GM19043 (cell line): Measurements from ENCODE around the gene SV2B.

Source experiments
- ATAC-seq: cut with Tn5 transposase; IDR thresholded peaks from one replicate; pipeline ENCODE4 v1.9.1; 2021; ENCODE audit warnings: low read depth; ENCODE audit not compliant: unreplicated experiment

SV2B gene

GRCh38 chr15:91224755-91225380 is 124.8 kb downstream of the SV2B start:
- ATAC-seq: no peak

DNA sequence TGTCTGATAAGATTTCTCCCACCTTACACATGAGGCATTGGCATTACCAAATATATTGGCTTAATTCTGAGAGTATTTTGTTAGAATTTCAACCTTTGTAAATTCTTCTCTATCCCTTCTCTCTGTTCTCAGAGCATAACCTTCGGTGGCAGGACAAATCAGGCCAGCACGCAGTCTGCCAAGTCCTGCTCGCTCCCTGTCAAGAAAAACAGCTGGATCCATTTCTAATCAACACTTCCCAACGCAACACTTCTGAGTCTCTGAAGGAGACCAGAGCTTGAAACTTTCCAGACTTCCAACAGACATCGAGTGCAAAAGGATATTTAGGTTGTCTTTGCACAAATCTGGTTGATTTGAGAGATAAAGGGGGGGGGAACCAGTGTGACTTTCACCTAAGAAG is 125.7 kb downstream of the SV2B start:
- no peak for ATAC-seq

GRCh38 chr15:91227117-91227516 is 127.1 kb downstream of the SV2B start:
- no peak for ATAC-seq

DNA sequence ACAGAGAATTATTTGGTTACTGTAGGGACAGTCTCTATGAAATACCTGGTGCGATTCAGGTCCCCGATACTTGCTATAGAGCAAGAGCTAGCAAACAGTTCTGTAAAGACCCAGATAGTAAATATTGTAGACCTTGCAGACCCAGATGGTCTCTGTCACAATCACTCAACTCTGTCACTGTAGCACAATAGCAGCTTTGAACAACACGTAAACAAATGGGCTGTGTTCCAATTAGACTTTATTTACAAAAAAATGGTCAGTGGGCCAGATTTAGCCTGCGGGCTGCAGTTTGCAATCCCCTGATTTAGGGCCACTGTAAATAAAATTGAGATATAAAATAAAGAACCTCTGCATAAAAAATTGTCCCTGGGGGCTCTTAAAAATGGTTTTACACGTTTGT is 127.7 kb downstream of the SV2B start:
- ATAC-seq: no peak

GRCh38 chr15:91228383-91228782 is 128.3 kb downstream of the SV2B start:
- ATAC-seq: no peak

- no peak for ATAC-seq
These were observed 128.8 kb downstream of the SV2B start for GRCh38 chr15:91228890-91229289.

DNA sequence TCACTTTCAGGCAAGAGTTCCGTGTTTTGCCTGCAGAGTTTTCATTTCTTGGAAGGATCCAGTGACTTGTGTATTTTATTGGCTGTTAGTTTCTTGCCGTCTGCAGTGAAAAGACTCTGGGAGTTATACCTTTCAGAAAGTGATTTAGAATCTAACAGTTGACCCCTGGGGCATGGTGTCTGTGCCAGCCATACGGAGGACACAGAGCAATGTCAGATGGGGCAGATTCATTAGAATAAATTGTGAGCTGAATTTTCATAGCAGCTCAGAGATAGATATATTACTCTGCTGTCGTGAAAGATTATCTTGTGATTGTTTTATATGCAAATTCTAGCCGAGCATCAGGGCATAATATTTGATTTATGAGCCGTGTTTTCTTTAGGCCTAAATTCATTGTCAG is 131.6 kb downstream of the SV2B start:
- ATAC-seq: no peak

DNA sequence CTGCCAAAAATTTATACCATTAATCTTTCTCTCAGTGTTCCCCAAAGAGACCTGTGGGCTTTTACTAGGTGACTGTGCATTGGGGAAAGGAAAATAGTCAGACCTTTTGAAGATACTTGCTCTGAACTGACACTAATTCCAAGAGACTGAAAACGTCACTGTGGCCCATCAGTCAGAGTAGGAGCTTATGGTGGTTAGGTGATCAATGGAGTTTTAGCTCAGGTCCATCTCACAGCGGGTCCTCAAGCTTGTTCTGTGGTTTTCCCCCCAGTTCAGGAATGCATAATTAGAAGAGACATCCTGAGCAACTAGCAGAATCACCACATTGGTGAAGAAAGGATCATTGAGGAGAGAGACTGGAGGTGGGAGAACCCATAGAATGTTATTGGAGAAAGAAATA is 134.7 kb downstream of the SV2B start:
- no peak for ATAC-seq

- no peak for ATAC-seq
These were observed 135.3 kb downstream of the SV2B start for GRCh38 chr15:91235376-91235775.

DNA sequence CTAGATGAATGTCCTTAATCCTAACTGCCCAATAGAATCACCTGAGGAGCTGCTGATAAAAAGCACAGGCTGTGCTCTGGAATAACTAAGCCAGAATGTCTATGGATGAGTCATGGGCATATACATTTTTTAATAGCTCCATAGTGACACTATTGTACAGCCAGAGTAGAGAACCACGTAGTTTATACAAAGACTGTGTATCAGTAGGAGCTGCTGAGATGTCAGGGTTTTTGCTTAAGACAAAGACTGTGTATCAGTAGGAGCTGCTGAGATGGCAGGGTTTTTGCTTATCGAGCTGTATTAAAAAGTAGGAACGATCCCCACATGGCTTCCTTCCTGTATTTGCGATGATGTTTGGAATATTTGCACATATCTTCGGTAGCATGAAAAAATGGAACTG is 137.4 kb downstream of the SV2B start:
- no peak for ATAC-seq

DNA sequence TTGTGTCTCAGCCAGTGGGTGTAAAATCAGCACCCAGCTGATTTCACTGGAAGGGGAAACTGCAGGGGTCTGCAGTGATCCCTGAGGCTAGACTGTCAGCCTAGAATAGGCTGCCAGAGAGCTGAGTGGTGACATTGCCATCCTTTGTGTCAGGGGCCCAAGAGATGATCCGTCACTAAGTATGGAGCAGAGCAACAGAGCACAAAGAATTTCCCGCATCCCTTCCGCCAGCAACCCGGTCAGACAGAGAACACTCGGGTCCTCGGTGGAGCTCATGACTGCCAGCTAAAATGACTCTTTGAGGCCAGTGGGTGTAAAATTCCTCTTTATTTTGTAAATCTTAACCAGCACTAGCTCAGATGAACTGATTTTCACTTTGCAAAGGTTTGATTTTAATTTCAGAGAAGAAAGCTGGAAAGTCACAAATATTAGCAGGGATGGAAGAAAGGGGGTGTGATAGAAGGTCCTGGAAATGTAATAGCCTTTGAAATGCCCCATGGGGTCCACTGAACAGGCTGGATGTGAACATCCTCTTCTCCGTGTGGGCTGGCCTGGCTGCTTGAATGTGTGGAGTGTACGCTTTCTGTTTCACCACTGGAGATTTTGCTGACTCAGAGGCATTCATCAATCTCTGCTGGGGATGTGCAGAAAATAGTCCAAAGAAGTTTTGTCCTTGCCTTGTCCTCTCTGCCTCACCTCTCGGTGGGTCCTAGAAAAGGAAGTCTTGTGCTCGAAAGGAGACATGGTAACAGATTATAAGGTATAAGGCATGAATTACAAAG is 138.8 kb downstream of the SV2B start:
- ATAC-seq: no peak

- no peak for ATAC-seq
These were observed 143.8 kb downstream of the SV2B start for GRCh38 chr15:91243826-91244225.

DNA sequence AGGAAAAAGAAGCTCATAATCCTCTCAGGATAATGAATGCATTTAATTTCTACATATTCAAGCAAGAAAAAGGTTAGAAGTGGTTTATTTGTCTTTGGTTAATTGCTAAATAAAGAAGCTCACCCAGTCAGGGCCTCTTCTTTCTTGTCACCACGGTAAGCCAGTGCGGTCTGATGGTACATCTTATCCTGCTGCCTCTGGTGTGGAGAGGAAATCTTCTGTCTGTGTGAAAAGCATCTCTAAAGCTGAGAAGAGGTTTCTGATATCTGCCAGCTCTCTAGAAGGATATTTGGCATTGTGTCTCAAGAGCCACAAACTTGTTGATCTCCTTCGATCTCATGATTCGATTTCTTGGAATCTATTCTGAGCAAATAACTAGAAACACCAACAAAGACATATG is 144.9 kb downstream of the SV2B start:
- no peak for ATAC-seq

DNA sequence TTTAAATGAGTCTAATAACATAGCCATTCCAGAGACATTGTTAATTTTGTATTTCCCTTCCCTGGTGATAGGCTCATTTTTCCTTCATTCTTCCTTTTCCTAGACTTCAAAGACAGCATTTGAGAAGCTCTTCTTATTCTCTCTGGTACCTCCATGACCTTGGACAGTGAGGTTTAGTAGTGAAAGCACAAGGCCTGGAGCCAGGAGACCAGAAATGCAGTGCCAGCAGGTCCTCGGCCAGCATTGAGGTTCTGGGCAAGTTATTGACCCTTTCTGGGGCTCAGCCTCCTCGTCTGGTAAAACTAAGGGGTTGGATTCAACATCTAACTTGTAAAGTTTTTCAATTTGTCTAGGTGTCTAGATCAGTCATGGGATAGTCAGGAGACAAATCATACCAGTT is 146.9 kb downstream of the SV2B start:
- no peak for ATAC-seq

DNA sequence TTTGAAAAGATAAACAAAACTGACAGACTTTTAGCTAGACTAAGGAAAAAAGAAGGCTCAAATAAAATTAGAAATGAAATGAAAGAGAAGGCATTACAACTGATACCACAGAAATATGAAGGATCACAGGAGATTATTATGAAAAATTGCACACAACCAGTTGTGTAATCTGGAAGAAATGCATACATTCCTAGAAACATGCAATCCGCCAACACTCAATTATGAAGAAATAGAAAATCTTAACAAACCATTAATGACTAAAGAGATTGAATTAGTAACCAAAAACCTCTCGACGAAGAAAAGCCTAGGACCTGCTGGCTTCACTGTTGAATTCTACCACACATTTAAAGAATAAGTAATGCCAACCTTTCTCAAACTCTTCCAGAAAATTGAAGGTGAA is 149.5 kb downstream of the SV2B start:
- no peak for ATAC-seq

DNA sequence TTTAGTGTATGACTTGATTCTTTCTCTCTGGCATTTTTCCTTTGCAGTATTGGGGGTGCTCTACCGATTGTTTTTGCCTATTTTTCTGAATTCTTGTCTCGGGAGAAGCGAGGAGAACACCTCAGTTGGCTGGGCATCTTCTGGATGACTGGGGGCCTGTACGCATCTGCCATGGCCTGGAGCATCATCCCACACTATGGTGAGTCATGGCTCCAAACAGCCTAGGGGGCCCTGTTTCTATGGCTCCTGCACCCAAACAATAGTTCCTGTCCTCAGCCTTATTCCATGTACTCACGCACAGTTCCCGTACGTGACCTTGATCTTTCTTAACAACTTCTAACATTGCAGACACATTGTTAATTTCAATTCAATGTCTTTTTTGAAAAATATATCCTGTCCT is 152.3 kb downstream of the SV2B start:
- no peak for ATAC-seq

GRCh38 chr15:91252756-91253155 is 152.7 kb downstream of the SV2B start:
- ATAC-seq: no peak

DNA sequence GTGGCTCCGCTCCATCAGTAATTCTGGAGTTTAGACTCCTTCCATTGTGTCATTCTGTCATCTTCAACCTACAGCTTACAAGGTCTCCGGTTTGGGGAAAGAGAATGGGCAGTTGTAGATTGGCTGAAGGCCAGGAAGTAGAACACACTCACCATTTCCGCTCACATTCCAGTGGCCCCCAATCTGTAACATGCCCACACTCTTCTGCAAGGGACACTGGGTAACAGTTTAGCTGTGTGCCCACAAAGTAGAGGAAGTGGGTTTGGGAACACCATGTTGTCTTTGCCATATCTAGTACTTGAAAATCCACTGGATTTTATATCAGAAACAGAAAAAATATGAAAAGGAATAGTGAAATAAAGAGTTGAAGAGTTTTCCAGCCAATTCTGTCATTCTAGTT is 153.5 kb downstream of the SV2B start:
- no peak for ATAC-seq

DNA sequence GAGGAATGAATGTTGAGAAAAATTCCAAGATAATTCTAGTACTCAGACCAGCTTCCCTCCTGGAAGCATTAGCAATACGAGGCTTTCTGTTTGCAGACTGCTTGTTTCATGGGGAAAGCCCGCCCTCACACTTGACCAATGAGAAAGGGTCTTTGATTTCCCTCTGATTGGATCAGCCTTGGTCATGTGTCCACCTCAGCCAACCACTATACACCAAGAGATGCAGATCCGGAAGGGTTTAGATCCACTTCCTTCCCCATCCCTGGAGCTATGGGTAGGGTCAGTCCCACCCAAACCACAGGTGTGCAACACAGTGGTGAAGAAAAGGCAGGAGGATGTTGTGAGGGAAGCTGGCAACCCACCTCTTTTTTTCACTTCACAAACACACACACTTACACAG is 154.7 kb downstream of the SV2B start:
- ATAC-seq: no peak

DNA sequence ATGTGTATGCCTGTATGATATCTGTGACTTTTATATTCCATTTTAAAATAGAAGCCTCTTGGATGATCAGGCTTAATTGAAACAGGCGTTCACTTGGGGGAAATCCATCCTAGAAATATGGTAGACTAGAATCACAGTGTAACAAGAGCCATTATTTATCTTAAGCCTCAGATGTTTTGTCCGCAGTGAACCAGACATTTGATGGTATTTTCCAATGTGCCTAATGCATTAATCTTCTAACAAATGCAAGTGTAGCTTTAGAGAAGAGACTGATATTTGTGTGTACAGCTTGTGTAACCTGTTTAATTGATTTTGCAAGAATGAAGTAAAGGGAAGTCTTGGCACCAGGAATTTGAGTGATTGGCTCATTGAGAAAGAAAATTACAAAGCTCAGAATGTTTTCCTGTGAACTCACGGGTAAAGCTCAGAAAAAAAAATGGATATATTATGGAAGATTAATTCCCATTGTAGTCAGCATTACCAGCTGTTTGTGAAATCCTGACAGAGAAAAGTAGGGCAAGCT is 155.7 kb downstream of the SV2B start:
- ATAC-seq: no peak

DNA sequence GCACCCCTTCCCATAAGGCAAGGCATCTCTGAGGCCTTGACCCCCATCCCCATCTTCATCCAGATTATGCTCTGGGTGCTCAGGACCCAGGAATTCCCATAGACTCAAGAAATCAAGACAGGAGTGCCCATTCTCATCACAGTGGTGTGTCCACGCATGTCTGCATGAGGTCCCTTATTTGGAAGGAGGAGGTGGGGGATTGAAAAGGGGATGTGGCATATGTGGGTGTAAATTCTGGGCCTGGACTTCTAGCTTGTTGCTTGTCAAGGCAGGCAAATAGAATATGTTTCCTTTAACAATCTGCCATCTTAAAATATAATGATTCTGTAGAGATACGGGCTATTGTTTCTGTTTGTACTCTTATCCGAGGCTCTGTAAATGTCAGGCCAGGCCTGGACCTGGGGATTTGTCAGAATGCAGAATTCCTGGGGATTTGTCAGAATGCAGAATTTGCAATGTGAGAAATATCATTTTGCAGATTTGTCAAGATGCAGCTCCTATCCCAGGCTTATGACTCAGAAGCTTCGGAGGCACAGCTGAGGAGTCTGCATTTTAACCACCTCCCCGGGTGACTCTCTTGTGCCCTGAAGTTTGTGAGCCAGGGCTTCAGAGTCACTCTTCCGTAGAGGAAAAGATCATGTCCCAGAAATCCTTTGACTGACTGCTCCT is 157.8 kb downstream of the SV2B start:
- no peak for ATAC-seq

- ATAC-seq: no peak
These were observed 158.3 kb downstream of the SV2B start for GRCh38 chr15:91258415-91258759.
